Measurements from ENCODE around the gene ABCC1. TPM values are rescaled to one million over a fixed set of nuclear protein-coding genes. Genes with fewer than 3 reads are reported as not detected.

Gene ABCC1
- total and polyA plus RNA-seq, 2 donors (not counting 1 experiment from before 2014, with no cell fraction given), result 54.1 to 178 TPM

DNA sequence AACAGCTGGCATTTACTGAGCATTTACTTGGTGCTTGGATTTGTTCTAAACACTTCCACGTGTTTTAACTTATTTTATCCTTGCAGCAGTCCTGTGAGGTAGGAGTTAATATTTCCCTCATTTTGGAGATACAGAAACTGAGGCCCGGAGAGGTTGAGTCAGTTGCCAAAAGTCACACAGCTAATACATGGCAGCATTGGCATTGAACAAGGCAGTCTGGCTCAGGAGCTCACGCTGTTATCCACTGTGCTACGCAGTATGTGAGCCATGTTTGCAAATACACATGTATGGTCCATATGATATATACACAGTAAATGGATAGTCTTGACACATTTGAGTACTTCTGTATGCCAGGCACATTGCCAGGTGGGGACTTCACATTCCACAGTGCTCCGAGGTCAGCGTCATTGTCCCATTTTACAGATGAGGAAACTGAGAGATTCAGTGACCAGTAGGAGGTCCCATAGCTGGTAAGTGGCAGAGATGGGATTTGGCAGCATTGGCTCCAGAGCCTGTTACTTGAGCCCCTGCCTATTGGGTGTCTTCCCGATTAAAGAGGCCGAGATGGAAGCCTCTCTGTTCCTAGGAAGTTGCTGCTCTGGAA lies 163.1 kb downstream of the ABCC1 start:
- Histone ChIP-seq H3K79me2 (ENCODE audit: control insufficient read depth, insufficient read depth, low read length) (no peaks in the 10 kb centered on the region), H3K27me3 (ENCODE audit: control insufficient read depth, insufficient read depth, low read length) (no peaks in the 10 kb centered on the region), H2AFZ (ENCODE audit: low read length) (no peak overlapping the region), H3K4me3 (replicated peaks in 1 of 4; ENCODE audit: control extremely low read depth in 1 of 4, insufficient read depth in 1 of 4, low read depth in 3 of 4, low read length in 4 of 4) (no peak overlapping the region), H3K27ac (ENCODE audit: insufficient read depth, low read length) (no peak overlapping the region), H3K4me1 (ENCODE audit: control insufficient read depth, extremely low read depth, insufficient read depth, low read length) (no peaks in the 10 kb centered on the region), H3K4me2 (ENCODE audit: extremely low read depth, insufficient read depth, low read length) (no peak overlapping the region), H4K20me1 (ENCODE audit: control insufficient read depth, extremely low read depth, insufficient read depth, low read length) (peaks cover 3% of the 10 kb centered on the region), H3K9ac (ENCODE audit: insufficient read depth, low read length) (no peak overlapping the region), H3K36me3 (ENCODE audit: control insufficient read depth, insufficient read depth, low read length) (peaks cover 43% of the 10 kb centered on the region), H3K9me3 (ENCODE audit: control insufficient read depth, insufficient read depth, low read depth, low read length) (no peaks in the 10 kb centered on the region)
- no peak for DNase-seq (ENCODE audit: low read depth in 2 of 2)
- no peak for TF ChIP-seq EZH2 (IDR thresholded peaks at IDR 0.05; ENCODE audit: low read length, missing control alignments)

DNA sequence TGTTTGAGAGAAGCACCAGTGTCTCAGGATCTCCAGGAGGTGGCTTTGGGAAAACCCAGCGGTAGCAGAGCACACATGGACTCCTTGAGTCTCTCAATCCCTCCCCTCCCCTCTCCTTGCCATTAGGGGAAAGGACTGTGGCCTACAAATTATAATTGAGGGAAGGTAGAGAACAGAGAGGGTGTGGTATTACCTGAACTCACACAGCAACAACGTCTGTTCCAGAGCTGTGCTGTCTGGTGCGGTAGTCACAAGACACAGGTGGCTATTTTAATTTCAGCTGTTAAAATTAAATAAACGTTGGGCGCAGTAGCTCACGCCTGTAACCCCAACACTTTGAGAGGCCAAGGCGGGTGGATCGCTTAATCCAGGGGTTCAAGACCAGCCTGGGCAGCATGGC lies 163.7 kb downstream of the ABCC1 start:
- no peaks in the 10 kb centered on the region for H3K79me2 ChIP-seq (ENCODE audit: control insufficient read depth, insufficient read depth, low read length)
- peaks cover 43% of the 10 kb centered on the region for H3K36me3 ChIP-seq (ENCODE audit: control insufficient read depth, insufficient read depth, low read length)
- H3K27me3 ChIP-seq (ENCODE audit: control insufficient read depth, insufficient read depth, low read length), result no peaks in the 10 kb centered on the region
- H3K9ac ChIP-seq (ENCODE audit: insufficient read depth, low read length), result no peak overlapping the region
- no peaks in the 10 kb centered on the region for H3K4me1 ChIP-seq (ENCODE audit: control insufficient read depth, extremely low read depth, insufficient read depth, low read length)
- H4K20me1 ChIP-seq (ENCODE audit: control insufficient read depth, extremely low read depth, insufficient read depth, low read length), result peaks cover 3% of the 10 kb centered on the region
- no peak overlapping the region for H2AFZ ChIP-seq (ENCODE audit: low read length)
- H3K9me3 ChIP-seq (ENCODE audit: control insufficient read depth, insufficient read depth, low read depth, low read length), result no peaks in the 10 kb centered on the region
- no peak overlapping the region for H3K4me2 ChIP-seq (ENCODE audit: extremely low read depth, insufficient read depth, low read length)
- H3K4me3 ChIP-seq (replicated peaks in 1 of 4; ENCODE audit: control extremely low read depth in 1 of 4, insufficient read depth in 1 of 4, low read depth in 3 of 4, low read length in 4 of 4), result no peak overlapping the region
- no peak for DNase-seq (ENCODE audit: low read depth in 2 of 2)
- TF ChIP-seq EZH2 (IDR thresholded peaks at IDR 0.05; ENCODE audit: low read length, missing control alignments), result no peak
- TF ChIP-seq, protein P1, sequence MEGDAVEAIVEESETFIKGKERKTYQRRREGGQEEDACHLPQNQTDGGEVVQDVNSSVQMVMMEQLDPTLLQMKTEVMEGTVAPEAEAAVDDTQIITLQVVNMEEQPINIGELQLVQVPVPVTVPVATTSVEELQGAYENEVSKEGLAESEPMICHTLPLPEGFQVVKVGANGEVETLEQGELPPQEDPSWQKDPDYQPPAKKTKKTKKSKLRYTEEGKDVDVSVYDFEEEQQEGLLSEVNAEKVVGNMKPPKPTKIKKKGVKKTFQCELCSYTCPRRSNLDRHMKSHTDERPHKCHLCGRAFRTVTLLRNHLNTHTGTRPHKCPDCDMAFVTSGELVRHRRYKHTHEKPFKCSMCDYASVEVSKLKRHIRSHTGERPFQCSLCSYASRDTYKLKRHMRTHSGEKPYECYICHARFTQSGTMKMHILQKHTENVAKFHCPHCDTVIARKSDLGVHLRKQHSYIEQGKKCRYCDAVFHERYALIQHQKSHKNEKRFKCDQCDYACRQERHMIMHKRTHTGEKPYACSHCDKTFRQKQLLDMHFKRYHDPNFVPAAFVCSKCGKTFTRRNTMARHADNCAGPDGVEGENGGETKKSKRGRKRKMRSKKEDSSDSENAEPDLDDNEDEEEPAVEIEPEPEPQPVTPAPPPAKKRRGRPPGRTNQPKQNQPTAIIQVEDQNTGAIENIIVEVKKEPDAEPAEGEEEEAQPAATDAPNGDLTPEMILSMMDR (conservative IDR thresholded peaks at IDR 0.05 in 1 of 2, IDR thresholded peaks at IDR 0.05 in 1 of 2; ENCODE audit: low read depth in 1 of 2, low read length in 2 of 2), result no peak
- H3K27ac ChIP-seq (ENCODE audit: insufficient read depth, low read length), result no peak overlapping the region

DNA sequence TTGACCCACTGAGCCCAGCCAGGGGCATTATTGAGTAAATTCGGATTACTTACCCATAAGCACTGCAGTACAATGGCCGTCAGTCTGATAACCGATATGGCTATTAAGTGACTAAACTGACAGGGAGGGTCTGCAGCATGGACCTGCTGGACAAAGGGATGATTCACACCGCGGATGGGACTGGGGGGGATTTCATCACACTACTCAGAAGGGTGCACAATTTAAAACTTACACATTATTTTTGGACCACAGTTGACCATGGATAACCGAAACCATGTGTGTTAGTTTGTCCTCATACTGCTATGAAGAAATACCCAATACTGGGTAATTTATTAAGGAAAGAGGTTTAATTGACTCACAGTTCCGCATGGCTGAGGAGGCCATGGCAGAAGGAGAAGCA lies 167.4 kb downstream of the ABCC1 start:
- H2AFZ ChIP-seq (ENCODE audit: low read length), result no peak overlapping the region
- no peaks in the 10 kb centered on the region for H3K27me3 ChIP-seq (ENCODE audit: control insufficient read depth, insufficient read depth, low read length)
- peaks cover 3% of the 10 kb centered on the region for H4K20me1 ChIP-seq (ENCODE audit: control insufficient read depth, extremely low read depth, insufficient read depth, low read length)
- DNase-seq (ENCODE audit: low read depth in 2 of 2), result no peak
- no peaks in the 10 kb centered on the region for H3K79me2 ChIP-seq (ENCODE audit: control insufficient read depth, insufficient read depth, low read length)
- no peak overlapping the region for H3K9ac ChIP-seq (ENCODE audit: insufficient read depth, low read length)
- no peak for TF ChIP-seq EZH2 (IDR thresholded peaks at IDR 0.05; ENCODE audit: low read length, missing control alignments)
- TF ChIP-seq, protein P1 (conservative IDR thresholded peaks at IDR 0.05 in 1 of 2, IDR thresholded peaks at IDR 0.05 in 1 of 2; ENCODE audit: low read depth in 1 of 2, low read length in 2 of 2), result no peak
- no peaks in the 10 kb centered on the region for H3K4me1 ChIP-seq (ENCODE audit: control insufficient read depth, extremely low read depth, insufficient read depth, low read length)
- peaks cover 40% of the 10 kb centered on the region for H3K36me3 ChIP-seq (ENCODE audit: control insufficient read depth, insufficient read depth, low read length)
- H3K4me3 ChIP-seq (replicated peaks in 1 of 4; ENCODE audit: control extremely low read depth in 1 of 4, insufficient read depth in 1 of 4, low read depth in 3 of 4, low read length in 4 of 4), result no peak overlapping the region
- H3K9me3 ChIP-seq (ENCODE audit: control insufficient read depth, insufficient read depth, low read depth, low read length), result no peaks in the 10 kb centered on the region
- no peak overlapping the region for H3K4me2 ChIP-seq (ENCODE audit: extremely low read depth, insufficient read depth, low read length)
- no peak overlapping the region for H3K27ac ChIP-seq (ENCODE audit: insufficient read depth, low read length)
